HCT116 (cell line): Measurements from ENCODE around the gene FOXB1. TPM values are rescaled to one million over a fixed set of nuclear protein-coding genes. Genes with fewer than 3 reads are reported as not detected.

Source experiments
- ATAC-seq: fragments of 200-7000 bp; cut with Tn5 transposase; 2 replicates; pipeline ENCODE4 v1.9.1; 2020; ENCODE audit warnings: mild to moderate bottlenecking, moderate library complexity
- BruUV-seq: library from RNA; stranded (reverse); fragments of 400-500 nt; replicated peaks from 2 replicates; lab custom pipeline; 2021; lab: Mats Ljungman, UMichigan
- CTCF ChIA-PET: fragments of 300-600 bp; sonication (Branson Sonifier 250); formaldehyde crosslinking; loops from one replicate; lab custom pipeline; 2021; ENCODE audit warnings: antibody characterized with exemption; lab: Charles Lee
- POLR2A ChIA-PET: fragments of 300-600, 350-600 bp; sonication (Branson Sonifier 250); formaldehyde crosslinking; loops from one replicate; lab custom pipeline; 2021; ENCODE audit warnings: antibody characterized with exemption; lab: Charles Lee
- RAD21 ChIA-PET, 2 experiments: fragments of 300-600 bp; sonication (Branson Sonifier 250); formaldehyde crosslinking; loops; one replicate each; lab custom pipeline; 2023; ENCODE audit warnings: low total read pairs in 2 of 2; ENCODE audit not compliant: uncharacterized antibody in 2 of 2, unreplicated experiment in 2 of 2, low non-redundant PET in 1 of 2; lab: Charles Lee
- DNase-seq: peaks from one replicate; pipeline ENCODE4 v3.0.0-alpha.2; 2010; ENCODE audit warnings: low read depth, low spot score
- H2AFZ ChIP-seq: fragments of 200-600 bp; shearing (Covaris generic), sonication (generic); 2 replicates; pipeline ENCODE4 v1.6.1; 2017; ENCODE audit warnings: low read depth, mixed run types, mixed read lengths, antibody characterized with exemption, low read length; ENCODE audit not compliant: poor library complexity, severe bottlenecking
- H3K27ac ChIP-seq: 2 replicates; pipeline ENCODE4 v1.5.1; 2012; ENCODE audit warnings: low read depth, low read length
- H3K27me3 ChIP-seq: fragments of 200-600 bp; sonication (generic); 2 replicates; pipeline ENCODE4 v1.6.1; 2016; ENCODE audit warnings: mixed run types, low read length, mixed read lengths; ENCODE audit not compliant: insufficient read depth
- H3K36me3 ChIP-seq, 2 experiments: fragments of 200-500 bp in 1 of 2; fragments of 200-600 bp in 1 of 2; sonication (Bioruptor generic) in 1 of 2; sonication (generic) in 1 of 2; 2 replicates each; pipeline versions ENCODE4 v1.5.1 to v1.6.1; 2014 to 2016; ENCODE audit warnings: low read length in 2 of 2, inconsistent platforms in 1 of 2, mixed read lengths in 1 of 2, mixed run types in 1 of 2; ENCODE audit not compliant: insufficient read depth in 2 of 2, control insufficient read depth in 1 of 2
- H3K4me1 ChIP-seq, 2 experiments: fragments of 200-600 bp in 1 of 2; sonication (generic) in 1 of 2; 2 replicates each; pipeline versions ENCODE4 v1.5.1 to v1.6.1; 2012 to 2017; ENCODE audit warnings: low read length in 2 of 2, inconsistent platforms in 1 of 2, mild to moderate bottlenecking in 1 of 2, mixed read lengths in 1 of 2, mixed run types in 1 of 2, moderate library complexity in 1 of 2; ENCODE audit not compliant: insufficient read depth in 2 of 2, control insufficient read depth in 1 of 2
- H3K4me2 ChIP-seq: fragments of 200-600 bp; sonication (generic); 2 replicates; pipeline ENCODE4 v1.6.1; 2017; ENCODE audit warnings: mixed run types, low read length, mixed read lengths
- H3K4me3 ChIP-seq, 2 experiments: fragments of 200-600 bp in 1 of 2; sonication (generic) in 1 of 2; replicated peaks in 1 of 2; 2 replicates each; pipeline ENCODE4 v1.5.1; 2011 to 2016; ENCODE audit warnings: low read length in 2 of 2, control low read depth in 1 of 2, low read depth in 1 of 2, mild to moderate bottlenecking in 1 of 2, mixed read lengths in 1 of 2, mixed run types in 1 of 2
- H3K79me2 ChIP-seq: fragments of 200-600 bp; sonication (generic); 2 replicates; pipeline ENCODE4 v1.6.1; 2017; ENCODE audit warnings: mild to moderate bottlenecking, mixed run types, low read length, moderate library complexity, mixed read lengths; ENCODE audit not compliant: insufficient read depth
- H3K9ac ChIP-seq: fragments of 200-600 bp; sonication (generic); 2 replicates; pipeline ENCODE4 v1.6.1; 2016; ENCODE audit warnings: low read length, mixed read lengths
- H3K9me2 ChIP-seq: fragments of 200-600 bp; sonication (generic), shearing (Covaris generic); 2 replicates; pipeline ENCODE4 v1.6.1; 2017; ENCODE audit warnings: mixed run types, mild to moderate bottlenecking, moderate library complexity; ENCODE audit not compliant: insufficient read depth
- H3K9me3 ChIP-seq, 2 experiments: fragments of 200-500 bp in 1 of 2; fragments of 200-600 bp in 1 of 2; sonication (Bioruptor generic) in 1 of 2; sonication (generic) in 1 of 2; 2 replicates each; pipeline ENCODE4 v1.6.1; 2014 to 2017; ENCODE audit warnings: low read length in 2 of 2, mixed read lengths in 2 of 2, inconsistent platforms in 1 of 2, low read depth in 1 of 2, mild to moderate bottlenecking in 1 of 2, mixed run types in 1 of 2, moderate library complexity in 1 of 2; ENCODE audit not compliant: control insufficient read depth in 1 of 2, insufficient read depth in 1 of 2
- H4K20me1 ChIP-seq: fragments of 200-600 bp; sonication (generic), shearing (Covaris generic); 2 replicates; pipeline ENCODE4 v1.6.1; 2017; ENCODE audit warnings: mixed run types, mild to moderate bottlenecking, moderate library complexity; ENCODE audit not compliant: insufficient read depth
- CBX3 ChIP-seq: IDR thresholded peaks from 2 replicates; pipeline ENCODE4 v1.6.1; 2012; ENCODE audit warnings: low read depth
- EGR1 ChIP-seq: IDR thresholded peaks from 2 replicates; pipeline ENCODE4 v1.6.1; 2012; ENCODE audit warnings: low read depth
- ELF1 ChIP-seq: IDR thresholded peaks from 2 replicates; pipeline ENCODE4 v1.6.1; 2012; ENCODE audit warnings: low read depth, borderline replicate concordance
- EZH2 ChIP-seq: fragments of 200-600 bp; sonication (generic); IDR thresholded peaks from 2 replicates; pipeline ENCODE4 v1.6.1; 2017; ENCODE audit warnings: antibody characterized with exemption, mixed run types
- JUND ChIP-seq: IDR thresholded peaks from 2 replicates; pipeline ENCODE4 v1.6.1; 2012
- POLR2A ChIP-seq: IDR thresholded peaks from 2 replicates; pipeline ENCODE4 v1.7.0; 2011; ENCODE audit warnings: borderline replicate concordance; ENCODE audit not compliant: insufficient read depth, insufficient read length; ENCODE audit errors: extremely low read depth
- REST ChIP-seq: IDR thresholded peaks from 2 replicates; pipeline ENCODE4 v1.6.1; 2012; ENCODE audit warnings: low read depth
- SIN3A ChIP-seq: IDR thresholded peaks from 2 replicates; pipeline ENCODE4 v1.6.1; 2012; ENCODE audit warnings: low read depth
- SP1 ChIP-seq: IDR thresholded peaks from 2 replicates; pipeline ENCODE4 v1.6.1; 2012; ENCODE audit warnings: low read depth
- ZFX ChIP-seq: fragments of 450-650 bp; IDR thresholded peaks from 2 replicates; pipeline ENCODE4 v1.6.1; 2017
- intact Hi-C: fragments of 100-400 bp; cut with micrococcal nuclease; formaldehyde crosslinking; loops from 2 replicates; pipeline ENCODE4 v1.10.0; 2022
- total RNA-seq: library from RNA; stranded (reverse); gene quantifications from one replicate; pipeline ENCODE4 v1.2.1, GENCODE V29; 2021; ENCODE audit not compliant: unreplicated experiment
- TF ChIP-seq, protein P1 (sequence below): IDR thresholded peaks from 2 replicates; pipeline ENCODE4 v1.6.1; 2012
- TF ChIP-seq, protein P2 (sequence below), 3 experiments: fragments of 200-600 bp in 1 of 3; sonication (generic) in 1 of 3; IDR thresholded peaks in 2 of 3; conservative IDR thresholded peaks in 1 of 3; 2 replicates each; pipeline ENCODE4 v1.5.1; 2012 to 2017; ENCODE audit warnings: low read depth in 2 of 3, low read length in 2 of 3, antibody characterized with exemption in 1 of 3, borderline replicate concordance in 1 of 3, control low read depth in 1 of 3, mild to moderate bottlenecking in 1 of 3, mixed read lengths in 1 of 3, mixed run types in 1 of 3, moderate library complexity in 1 of 3; ENCODE audit not compliant: insufficient read depth in 1 of 3

Gene FOXB1
- total RNA-seq, 1 experiment from 2014 or later = not detected

GRCh38 chr15:60000113-60000823, 3.8 kb upstream of the FOXB1 start:
- POLR2A ChIA-PET = no interaction called here
- RAD21 ChIA-PET = no interaction called here
- no peaks in the 10 kb centered on the region for H3K9me2 ChIP-seq
- ATAC-seq = no peak
- DNase-seq = no peak
- peaks cover 30% of the 10 kb centered on the region for H3K27me3 ChIP-seq
- CTCF ChIA-PET = no interaction called here
- H3K4me1 ChIP-seq = no peaks in the 10 kb centered on the region
- H2AFZ ChIP-seq = no peak overlapping the region
- H3K9me3 ChIP-seq = no peaks in the 10 kb centered on the region
- BruUV-seq = no TSS peak
- H3K9ac ChIP-seq = no peak overlapping the region
- H4K20me1 ChIP-seq = no peaks in the 10 kb centered on the region
- no peak overlapping the region for H3K4me3 ChIP-seq
- no peak overlapping the region for H3K27ac ChIP-seq
- no peaks in the 10 kb centered on the region for H3K79me2 ChIP-seq
- no peak for TF ChIP-seq EGR1
- intact Hi-C loops = no loop called here
- H3K36me3 ChIP-seq = no peaks in the 10 kb centered on the region
- no peak overlapping the region for H3K4me2 ChIP-seq

- no peak overlapping the region for H2AFZ ChIP-seq
- no peak for ATAC-seq
- RAD21 ChIA-PET = no interaction called here
- H4K20me1 ChIP-seq = no peaks in the 10 kb centered on the region
- no peak overlapping the region for H3K27ac ChIP-seq
- no peaks in the 10 kb centered on the region for H3K79me2 ChIP-seq
- no peaks in the 10 kb centered on the region for H3K4me1 ChIP-seq
- no peak overlapping the region for H3K9ac ChIP-seq
- DNase-seq = no peak
- no peak overlapping the region for H3K4me2 ChIP-seq
- no TSS peak for BruUV-seq
- H3K9me3 ChIP-seq = no peaks in the 10 kb centered on the region
- H3K27me3 ChIP-seq = peaks cover 30% of the 10 kb centered on the region
- intact Hi-C loops = no loop called here
- H3K4me3 ChIP-seq = no peak overlapping the region
- no peaks in the 10 kb centered on the region for H3K36me3 ChIP-seq
- CTCF ChIA-PET = no interaction called here
- no peaks in the 10 kb centered on the region for H3K9me2 ChIP-seq
- POLR2A ChIA-PET = no interaction called here
- TF ChIP-seq POLR2A (no peak), ZFX (no peak), EZH2 (no peak), JUND (no peak), CBX3 (no peak), SP1 (no peak), ELF1 (no peak), EGR1 (no peak), SIN3A (no peak), REST (no peak)
- TF ChIP-seq, protein P1, sequence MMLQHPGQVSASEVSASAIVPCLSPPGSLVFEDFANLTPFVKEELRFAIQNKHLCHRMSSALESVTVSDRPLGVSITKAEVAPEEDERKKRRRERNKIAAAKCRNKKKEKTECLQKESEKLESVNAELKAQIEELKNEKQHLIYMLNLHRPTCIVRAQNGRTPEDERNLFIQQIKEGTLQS = no peak
- TF ChIP-seq, protein P2, sequence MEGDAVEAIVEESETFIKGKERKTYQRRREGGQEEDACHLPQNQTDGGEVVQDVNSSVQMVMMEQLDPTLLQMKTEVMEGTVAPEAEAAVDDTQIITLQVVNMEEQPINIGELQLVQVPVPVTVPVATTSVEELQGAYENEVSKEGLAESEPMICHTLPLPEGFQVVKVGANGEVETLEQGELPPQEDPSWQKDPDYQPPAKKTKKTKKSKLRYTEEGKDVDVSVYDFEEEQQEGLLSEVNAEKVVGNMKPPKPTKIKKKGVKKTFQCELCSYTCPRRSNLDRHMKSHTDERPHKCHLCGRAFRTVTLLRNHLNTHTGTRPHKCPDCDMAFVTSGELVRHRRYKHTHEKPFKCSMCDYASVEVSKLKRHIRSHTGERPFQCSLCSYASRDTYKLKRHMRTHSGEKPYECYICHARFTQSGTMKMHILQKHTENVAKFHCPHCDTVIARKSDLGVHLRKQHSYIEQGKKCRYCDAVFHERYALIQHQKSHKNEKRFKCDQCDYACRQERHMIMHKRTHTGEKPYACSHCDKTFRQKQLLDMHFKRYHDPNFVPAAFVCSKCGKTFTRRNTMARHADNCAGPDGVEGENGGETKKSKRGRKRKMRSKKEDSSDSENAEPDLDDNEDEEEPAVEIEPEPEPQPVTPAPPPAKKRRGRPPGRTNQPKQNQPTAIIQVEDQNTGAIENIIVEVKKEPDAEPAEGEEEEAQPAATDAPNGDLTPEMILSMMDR (IDR thresholded peaks at IDR 0.05 in 2 of 3, conservative IDR thresholded peaks at IDR 0.05 in 1 of 3; ENCODE audit: borderline replicate concordance in 1 of 3, insufficient read depth in 1 of 3, low read depth in 2 of 3, low read length in 2 of 3) = no peak
Measured at GRCh38 chr15:60000824-60001609, 3.1 kb upstream of the FOXB1 start.
